HG02981 (cell line): Measurements from ENCODE around the gene ILF2.

Source experiments
- ATAC-seq: cut with Tn5 transposase; IDR thresholded peaks from one replicate; pipeline ENCODE4 v1.9.1; 2021; ENCODE audit warnings: mild to moderate bottlenecking, moderate library complexity; ENCODE audit not compliant: unreplicated experiment

Gene ILF2

DNA sequence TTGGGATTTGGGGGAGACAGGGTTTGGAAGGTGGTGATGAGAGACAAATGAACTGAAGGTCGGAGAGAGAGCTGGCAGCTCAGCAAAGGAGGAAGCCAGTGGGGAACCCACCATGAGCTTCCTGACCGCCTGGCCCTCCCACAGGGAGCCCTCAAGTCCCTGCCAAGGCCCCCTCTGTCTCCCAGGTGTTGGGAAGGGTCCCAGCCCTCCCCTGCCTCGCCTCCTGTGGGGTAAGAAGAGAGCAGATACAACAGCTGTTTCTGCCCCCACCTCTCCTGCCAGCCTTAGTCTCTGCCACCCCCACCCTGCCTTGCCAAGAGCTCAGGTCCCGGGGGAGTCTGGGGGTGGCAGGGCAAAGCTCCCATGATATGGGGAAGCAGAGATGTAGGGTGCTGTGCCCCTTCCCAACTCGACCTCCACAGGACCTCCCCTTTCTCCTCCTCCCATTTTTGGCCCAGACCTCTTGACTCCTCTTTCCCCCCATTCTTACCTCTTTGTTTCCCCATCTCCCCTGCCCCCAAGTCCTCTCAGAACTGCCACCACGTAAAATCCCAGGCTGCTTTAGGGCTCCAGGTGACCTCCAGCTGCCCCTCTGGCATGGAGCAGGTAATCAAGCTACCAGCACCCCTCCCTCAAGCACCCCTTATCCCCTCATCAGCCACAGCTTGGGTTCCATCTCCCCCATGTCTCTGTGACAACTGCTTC lies 42.0 kb downstream of the ILF2 start:
- no peak for ATAC-seq

DNA sequence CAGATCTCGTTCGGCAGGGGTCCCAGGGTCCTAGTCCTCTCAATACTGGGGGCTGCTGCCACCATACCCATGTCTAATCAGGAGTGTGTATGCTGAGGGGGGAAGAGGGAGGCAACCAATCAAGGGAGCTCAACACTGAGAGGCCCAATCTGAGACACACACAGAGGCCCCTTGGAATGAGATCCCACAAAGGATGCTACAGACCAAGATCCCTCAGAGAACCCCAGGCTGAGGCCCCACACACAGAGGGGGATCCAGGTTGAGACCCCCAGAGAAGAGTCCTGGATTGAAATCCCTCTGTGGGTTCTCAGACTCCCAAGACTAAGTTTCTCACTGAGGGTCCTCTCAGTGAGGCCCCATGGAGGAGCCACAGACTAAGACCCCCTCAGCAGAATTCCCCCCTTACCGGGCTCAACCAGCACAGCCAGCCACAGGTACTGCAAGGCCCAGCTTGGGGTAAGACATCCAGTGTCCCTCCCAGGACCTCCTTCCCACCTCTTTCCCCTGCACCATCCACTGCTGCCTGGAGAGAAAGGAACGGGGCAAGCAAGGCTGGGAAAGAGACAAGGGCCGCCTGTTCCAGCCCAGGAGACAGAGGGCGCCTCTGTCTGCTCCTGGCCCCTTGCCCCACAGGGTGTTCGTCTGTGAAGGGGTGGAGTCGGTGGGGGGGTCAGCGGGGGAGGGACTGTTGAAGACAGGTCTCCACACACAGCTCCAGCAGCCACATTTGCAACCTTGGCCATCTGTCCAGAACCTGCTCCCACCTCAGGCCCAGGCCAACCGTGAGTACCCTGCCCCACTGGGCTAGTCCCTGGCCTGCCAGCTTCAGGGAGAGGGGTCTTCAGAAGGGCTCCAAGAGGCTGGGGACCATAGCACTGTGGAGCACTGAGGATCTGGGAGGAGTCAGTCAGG lies 42.8 kb downstream of the ILF2 start, which contains the start of gene S100A1:
TSS of gene S100A1 (plus strand) at position 720 of the 912 bp plus-strand sequence. CDS start 2,088 bp downstream, outside the sequence.
- ATAC-seq = no peak

DNA sequence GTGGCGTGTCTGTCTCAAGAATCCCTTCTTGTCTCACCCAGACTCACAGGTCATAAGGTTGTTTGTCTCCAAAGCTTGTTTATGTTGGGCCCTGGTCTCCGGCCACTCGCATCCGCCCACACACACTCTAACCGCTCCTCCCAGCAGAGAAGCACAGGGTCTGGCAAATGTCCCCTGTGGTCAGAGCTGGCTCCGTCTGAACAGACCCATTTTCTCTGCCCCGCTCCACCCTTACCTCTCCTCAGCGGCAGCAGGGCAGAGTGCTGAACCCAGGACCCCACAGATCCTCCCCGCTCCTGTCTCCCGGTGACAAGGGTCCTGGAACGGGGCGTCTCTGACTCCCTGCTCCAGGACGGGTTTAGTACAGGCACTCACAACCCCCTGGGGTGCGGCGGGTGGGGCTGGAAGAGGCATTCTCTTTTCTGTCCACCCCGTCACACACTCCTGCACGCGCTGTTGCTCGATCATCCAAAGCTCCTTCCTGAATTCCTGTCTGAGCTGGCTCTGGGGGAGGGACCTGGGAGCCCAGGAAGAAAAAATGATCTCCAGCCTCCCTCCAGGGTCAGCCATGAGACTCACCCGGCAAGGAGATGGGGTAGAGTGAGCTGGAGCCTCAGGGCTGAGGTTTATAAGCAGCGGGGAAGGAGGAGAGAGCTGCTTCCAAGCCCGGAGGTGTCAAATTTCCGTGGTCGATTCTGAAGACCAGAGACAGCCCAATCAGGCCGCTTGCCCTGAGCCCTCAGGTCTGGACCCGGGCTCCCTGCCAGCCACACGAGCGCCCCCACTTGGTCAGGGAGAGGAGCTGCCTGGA lies 43.7 kb downstream of the ILF2 start, which contains the start of gene S100A13:
TSS of gene S100A13 (minus strand) at position 602 of the 811 bp plus-strand sequence. CDS start 1,033 bp downstream, outside the sequence.
- no peak for ATAC-seq

DNA sequence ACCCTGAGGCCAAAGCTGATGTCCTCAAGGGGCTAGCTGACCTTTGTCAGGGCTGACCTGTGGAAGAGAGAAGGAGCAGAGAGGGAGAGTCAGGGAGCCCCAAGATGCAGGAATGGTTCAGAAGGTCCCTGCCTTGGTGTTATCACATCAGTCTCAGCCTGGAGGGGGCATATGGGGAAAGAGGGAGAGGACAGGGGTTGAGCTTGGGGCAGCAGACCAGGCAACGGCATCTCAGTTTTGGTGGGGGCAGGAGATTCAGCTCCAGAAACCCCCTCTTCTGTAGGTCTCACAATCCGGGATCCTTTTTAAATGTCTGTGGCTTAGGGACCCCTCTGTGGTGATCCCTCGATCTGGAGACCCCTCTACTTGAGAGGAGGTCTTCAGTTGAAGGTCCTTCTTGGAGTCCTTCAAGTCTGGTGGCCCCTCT lies 44.3 kb downstream of the ILF2 start:
- no peak for ATAC-seq

DNA sequence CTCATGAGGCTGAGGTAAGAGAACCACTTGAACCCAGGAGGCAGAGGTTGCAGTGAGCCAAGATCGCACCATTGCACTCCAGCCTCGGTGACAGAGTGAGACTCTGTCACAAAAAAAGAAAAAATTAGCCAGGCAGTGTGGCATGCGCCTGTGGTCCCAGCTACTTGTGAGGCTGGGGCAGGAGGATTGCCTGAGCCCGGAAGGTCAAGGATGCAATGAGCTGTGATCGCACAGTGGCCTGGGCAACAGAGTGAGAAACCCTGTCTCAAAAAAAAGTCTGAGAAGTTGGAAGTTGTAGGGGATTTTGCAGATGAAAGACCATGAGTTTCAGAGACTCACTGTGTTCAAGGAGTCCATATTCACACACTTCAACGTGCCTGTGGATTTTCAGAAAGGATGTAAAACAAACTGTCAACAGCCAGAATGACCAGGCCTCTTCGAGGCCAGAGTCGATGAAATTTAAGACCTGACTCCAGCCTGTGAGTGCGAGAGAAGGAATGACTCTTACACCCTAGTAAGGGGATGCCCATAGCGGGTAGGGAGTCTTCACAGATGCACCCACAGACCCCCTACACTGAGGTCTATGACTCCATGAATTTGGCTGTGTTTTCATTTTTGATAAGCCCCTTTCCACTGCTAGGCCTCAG lies 45.7 kb downstream of the ILF2 start:
- ATAC-seq = no peak

DNA sequence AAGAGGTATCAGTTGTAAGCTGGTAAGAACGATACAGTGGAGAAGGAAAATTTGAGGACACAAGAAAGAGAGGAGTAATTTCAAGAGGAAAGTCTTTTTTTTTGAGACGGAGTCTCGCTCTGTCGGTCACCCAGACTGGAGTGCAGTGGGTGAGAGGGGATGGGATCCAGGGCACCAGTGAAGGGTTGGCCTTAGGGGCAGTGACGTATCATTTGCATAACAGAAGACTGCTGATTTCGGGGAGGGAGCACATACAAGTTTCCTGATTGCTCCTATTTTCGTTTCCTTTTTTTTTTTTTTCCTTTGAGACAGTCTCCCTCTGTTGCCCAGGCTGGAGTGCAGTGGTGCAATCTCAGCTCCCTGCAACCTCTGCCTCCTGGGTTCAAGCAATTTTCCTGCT lies 47.7 kb downstream of the ILF2 start:
- ATAC-seq = no peak

DNA sequence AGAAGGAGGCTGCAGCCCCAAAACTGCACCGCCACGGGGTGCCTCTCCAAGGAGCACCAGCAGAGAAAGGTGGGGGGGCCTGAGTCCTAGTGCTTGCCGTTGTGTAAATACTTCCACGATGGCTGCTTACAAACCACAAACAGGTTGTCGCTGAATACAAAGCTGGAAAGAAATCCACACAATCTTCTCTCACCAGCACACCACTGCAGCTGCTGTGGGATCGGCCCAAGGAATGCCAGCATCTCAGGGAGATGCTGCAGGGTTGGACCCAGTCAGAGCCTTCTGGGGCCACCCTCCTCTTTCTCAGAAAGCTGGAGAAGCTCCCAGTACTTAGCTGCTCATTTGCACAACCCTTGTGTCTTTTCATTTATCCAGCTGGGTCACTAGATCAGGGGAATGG lies 51.6 kb downstream of the ILF2 start:
- ATAC-seq = no peak

DNA sequence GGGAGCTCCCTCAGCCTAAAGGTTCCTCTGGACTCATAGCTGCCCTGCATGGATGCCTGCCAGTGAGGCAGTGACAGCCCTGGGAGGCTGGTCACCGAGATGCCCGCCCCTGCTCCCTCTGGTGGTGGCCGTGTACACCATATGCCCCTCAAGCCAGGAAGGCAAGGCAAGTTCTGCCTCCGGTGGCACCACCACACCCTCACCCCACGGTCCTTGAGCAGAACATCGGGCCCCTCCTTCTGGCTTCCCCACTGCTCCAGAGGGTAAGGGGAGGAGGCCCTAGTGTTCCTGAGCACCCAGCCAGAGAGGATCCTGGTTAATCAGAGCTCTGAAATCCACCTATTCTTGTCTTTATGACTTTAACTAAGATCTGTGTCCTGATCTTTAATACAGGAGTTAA lies 53.1 kb downstream of the ILF2 start:
- peak; percentile 84 for ATAC-seq

DNA sequence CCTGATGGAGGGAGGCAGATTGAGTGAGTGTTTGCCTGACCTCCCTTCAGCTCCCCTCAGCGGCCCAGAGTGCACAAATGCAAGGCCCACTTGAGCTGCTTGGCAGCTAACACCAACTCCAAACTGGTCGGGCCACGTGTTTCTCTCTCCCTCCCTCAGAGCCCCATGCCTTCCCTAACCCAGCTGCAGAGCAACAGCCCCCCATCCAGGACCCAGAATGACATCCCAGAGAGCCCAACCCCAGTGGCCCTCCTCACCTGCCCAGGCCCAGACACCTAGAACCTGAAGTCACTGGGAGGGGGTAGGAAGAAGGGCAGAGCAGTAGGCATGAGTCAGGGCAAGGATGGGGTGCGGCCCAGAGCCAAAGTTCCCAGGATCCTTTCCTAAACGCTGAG lies 53.9 kb downstream of the ILF2 start:
- ATAC-seq = no peak

DNA sequence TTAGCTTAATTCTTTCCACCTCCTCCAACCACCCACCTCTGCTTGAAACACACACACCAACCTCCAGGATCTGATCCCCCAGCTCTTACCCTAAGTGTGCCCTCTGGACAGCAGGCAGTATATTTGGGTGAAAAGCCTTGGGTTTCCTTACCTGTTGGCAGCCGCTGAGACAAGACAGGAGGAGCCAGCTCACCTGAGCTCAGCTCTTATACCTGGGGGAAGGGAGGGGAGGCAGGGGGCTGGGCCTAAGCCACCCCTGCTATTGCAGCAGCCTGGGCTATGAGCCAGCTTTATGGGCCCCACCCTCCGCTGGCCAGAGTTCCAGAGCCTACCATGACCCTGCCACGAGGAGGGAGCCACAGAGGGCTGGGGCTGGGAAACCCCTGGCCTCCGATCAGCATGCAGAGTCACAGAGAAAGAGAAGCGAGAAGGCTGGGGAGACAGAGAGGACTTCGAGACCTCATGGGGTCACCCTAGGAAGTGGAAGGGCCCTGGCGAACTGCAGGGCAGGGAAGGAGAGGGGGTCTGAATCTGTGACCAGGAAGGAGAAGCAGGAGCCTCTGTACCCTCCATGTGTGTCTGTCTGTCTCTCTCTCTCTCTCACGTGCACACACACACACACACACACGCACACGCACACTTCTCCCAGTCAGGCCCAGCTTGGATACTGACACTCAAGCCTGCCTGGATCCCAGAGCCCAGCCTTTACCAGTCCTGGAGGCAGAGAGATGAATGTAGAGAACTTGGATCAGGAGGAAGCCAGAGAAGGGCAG lies 54.5 kb downstream of the ILF2 start, which contains the start of gene S100A14:
TSS of gene S100A14 (minus strand) at position 182 of the 773 bp plus-strand sequence. CDS start 467 bp downstream, outside the sequence.
- no peak for ATAC-seq

DNA sequence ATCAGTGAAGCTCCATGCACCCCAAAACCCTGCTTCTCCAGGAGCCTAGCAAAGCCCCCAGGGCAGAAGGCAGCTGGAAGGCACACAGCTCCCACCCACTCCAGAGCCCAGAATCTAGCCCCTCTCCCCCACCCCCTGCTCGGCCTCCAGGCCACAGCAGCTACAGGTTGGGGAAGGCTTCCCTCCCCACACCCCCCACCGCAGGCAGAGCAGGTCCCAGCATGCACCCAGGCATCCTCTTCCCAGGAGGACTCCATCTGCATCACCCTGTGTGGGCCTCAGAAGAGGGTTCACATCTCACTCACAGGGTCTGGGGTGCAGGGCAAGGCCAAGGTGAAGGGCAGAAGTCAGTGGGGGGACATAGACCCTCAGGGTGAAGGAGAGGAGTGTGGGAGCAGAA lies 55.4 kb downstream of the ILF2 start:
- ATAC-seq = no peak

DNA sequence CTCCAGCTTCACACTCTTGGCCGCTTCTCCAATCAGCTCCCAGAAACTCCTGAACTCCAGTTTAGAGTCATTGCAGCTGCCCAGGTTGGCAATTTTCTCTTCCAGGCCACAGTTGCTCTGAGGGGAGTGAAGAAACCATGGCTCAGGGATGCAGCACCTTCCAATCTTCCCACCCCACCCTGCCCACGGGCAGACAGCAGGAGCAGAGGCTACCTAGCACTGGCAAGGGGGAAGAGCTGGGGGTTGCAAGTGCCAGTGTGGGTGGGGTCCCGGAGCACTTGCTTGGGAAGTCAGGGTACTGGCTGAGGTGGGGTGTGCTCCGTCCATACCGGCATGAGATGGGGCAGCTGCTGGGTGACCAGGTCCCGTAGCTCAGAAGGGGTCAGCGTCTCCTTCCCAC lies 55.9 kb downstream of the ILF2 start:
- no peak for ATAC-seq

DNA sequence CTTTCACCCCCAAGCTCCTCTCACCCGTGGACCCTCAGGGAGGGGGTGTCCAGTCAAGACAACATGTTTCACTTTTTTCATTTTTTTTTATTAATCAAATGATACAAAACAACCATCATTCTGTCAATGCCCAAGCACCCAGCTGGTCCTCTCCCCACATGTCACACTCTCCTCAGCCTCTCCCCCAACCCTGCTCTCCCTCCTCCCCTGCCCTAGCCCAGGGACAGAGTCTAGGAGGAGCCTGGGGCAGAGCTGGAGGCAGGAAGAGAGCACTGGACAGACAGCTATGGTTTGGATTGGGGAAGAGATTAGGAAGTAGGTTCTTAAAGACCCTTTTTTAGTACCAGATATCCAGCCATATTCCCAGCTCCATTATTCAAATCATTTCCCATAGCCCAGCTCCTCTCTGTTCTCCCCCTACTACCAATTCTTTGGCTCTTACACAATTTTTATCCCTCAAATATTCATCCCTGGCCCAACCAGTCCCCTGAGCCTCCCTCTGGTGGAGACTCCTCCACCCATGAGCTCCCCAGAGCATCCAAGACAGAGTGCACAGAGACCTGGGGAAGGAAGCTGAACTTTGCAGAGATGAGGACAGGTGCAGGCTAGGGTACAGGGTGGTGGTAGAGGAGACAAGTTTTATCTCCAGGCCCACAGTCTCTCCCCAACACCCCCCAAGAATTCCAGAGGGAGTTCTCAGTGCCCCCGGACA lies 56.4 kb downstream of the ILF2 start:
- ATAC-seq = no peak

DNA sequence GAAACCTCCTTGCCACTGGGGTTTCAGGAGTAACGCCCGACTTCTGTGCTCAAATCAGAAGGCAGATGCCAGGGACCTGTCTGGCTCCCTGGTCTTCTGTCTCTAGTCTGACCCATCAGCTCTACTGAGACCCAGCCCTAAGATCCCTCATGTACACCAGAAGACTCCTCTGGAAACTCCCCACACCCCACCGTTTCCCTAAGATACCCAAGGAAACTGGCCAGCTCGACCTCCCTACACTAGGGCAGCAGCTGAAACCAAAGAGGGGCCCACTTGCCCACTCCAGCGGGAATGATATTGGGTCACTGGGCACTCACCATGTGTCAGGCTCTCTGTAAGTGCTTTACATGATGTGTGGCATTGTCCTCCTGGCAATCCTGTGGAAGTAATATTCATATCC lies 57.4 kb downstream of the ILF2 start:
- ATAC-seq = no peak

DNA sequence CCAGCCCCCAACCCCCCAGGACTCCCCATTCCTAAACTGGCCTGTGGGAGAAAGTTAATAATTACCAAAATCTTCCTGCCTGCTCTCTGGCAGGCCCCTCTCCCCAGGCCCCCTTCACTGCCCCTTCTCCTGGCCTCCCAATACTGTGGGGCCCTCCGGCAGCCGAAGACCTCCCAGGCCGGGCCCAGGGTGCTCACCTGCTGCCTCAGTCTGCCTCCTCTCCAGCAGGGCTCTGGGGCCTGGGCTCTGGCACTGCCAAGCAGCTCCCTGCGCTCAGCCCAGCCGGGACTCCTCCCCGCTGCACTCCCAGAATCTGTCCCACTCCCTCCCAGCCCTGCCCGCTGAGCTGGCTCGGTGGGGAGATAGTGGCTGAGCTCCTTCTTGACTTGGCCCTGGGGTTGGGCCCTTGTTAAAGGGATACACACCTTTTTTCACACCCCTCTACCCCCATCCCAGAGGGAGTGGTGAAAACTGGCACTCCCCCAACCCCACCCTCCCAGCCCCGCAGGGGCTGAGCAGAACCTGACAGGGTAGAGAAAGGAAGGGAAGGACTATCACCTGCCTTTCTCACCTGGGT lies 58.0 kb downstream of the ILF2 start, which contains the start of gene S100A16:
TSS of gene S100A16 (minus strand) at position 383 of the 577 bp plus-strand sequence. CDS start 4,986 bp downstream, outside the sequence.
- ATAC-seq = no peak

DNA sequence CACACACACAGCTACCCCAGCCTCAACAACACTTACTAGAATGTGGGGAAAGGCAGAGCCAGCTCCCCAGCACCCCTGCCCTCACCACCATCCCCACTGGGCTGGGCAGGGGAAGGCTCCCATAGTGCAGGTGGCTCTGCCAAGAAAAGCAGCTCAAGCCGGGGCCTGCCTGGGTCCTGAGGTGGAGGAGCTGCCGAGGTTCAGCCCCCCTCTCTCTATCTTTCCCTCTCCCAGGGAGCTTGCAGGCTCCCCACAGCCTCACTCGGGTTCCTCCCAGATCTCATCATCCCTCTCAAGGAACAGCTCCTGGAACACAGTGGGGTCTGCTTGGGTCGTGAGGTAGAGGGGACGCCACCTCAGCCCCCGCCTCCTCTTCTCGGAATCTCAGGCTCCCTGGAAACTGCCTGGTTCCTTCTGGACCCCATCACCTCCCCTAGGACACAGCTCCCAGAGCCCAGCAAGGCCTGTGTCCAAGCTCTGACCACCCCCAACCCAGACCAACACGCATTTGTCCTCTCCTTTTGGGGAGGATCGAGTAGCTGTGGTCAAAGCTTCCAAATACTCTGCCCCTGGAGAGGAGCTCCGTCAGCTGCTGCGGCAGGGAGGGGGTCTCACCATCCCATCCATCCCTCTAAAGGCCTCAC lies 58.6 kb downstream of the ILF2 start:
- no peak for ATAC-seq
